ENCODE results near the gene IFNA8.

DNA sequence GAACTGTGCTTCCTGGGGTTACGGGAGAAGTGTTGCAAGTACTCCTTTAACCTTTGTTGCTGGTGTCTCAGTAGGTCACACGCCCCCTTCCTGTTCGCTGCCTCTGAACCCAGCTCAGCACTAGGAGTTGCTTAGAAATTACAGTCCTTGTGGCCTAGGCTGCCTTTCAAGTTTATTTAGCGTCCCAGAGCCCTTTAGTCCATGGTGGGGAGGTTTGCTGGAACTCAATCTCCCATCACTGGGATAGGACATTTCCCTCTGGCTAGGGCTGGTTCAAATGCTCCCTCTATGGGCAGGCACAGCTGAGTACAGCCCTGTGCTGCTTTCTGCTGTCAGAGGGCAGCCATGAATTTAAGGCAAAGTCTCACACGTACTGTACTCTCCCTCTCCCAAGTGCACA, 4.7 kb downstream of the IFNA8 start:
- TF ChIP-seq, protein P1, sequence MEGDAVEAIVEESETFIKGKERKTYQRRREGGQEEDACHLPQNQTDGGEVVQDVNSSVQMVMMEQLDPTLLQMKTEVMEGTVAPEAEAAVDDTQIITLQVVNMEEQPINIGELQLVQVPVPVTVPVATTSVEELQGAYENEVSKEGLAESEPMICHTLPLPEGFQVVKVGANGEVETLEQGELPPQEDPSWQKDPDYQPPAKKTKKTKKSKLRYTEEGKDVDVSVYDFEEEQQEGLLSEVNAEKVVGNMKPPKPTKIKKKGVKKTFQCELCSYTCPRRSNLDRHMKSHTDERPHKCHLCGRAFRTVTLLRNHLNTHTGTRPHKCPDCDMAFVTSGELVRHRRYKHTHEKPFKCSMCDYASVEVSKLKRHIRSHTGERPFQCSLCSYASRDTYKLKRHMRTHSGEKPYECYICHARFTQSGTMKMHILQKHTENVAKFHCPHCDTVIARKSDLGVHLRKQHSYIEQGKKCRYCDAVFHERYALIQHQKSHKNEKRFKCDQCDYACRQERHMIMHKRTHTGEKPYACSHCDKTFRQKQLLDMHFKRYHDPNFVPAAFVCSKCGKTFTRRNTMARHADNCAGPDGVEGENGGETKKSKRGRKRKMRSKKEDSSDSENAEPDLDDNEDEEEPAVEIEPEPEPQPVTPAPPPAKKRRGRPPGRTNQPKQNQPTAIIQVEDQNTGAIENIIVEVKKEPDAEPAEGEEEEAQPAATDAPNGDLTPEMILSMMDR (optimal IDR thresholded peaks at IDR 0.05 in 1 of 3, IDR thresholded peaks at IDR 0.05 in 1 of 3, conservative IDR thresholded peaks at IDR 0.05 in 1 of 3; ENCODE audit: extremely low read depth in 1 of 3, insufficient read depth in 2 of 3, low read length in 3 of 3), result peak; percentile 19 to 51 (median 50)
- TF ChIP-seq EZH2 (IDR thresholded peaks at IDR 0.05; ENCODE audit: low read length), result no peak

Data from keratinocyte (primary cell).